Caco-2 (cell line): ENCODE results near the gene PAPSS1. TPM values are rescaled to one million over a fixed set of nuclear protein-coding genes. Genes with fewer than 3 reads are reported as not detected.
A peak's percentile ranks its signal among the peaks of the same experiment; 100 is the strongest.

ENCODE experiments used
- BruUV-seq: library from RNA; stranded (reverse); fragments of 400-500 nt; replicated peaks from 2 replicates; lab custom pipeline; 2021; lab: Mats Ljungman, UMichigan
- CTCF ChIA-PET: fragments of 300-600 bp; sonication (Branson Sonifier 250); formaldehyde crosslinking; loops from one replicate; lab custom pipeline; 2022; ENCODE audit warnings: antibody characterized with exemption; lab: Charles Lee
- POLR2A ChIA-PET: fragments of 300-600 bp; sonication (Branson Sonifier 250); formaldehyde crosslinking; loops from one replicate; lab custom pipeline; 2022; ENCODE audit warnings: antibody characterized with exemption; lab: Charles Lee
- DNase-seq, 2 experiments: peaks; one replicate each; pipeline versions ENCODE4 v3.0.0 to v3.0.0-alpha.2; 2020 to 2022
- H3K27me3 ChIP-seq: replicated peaks from 2 replicates; pipeline ENCODE4 v1.6.0; 2011; ENCODE audit warnings: low read length; ENCODE audit not compliant: control insufficient read depth, insufficient read depth
- H3K36me3 ChIP-seq: 2 replicates; pipeline ENCODE4 v1.5.1; 2011; ENCODE audit warnings: low read length; ENCODE audit not compliant: control insufficient read depth, insufficient read depth
- H3K4me1 ChIP-seq: fragments of 250-450 bp; sonication (Bioruptor Pico); 2 replicates; pipeline ENCODE4 v1.5.1; 2020; ENCODE audit warnings: mild to moderate bottlenecking
- H3K4me3 ChIP-seq: 2 replicates; pipeline ENCODE4 v1.5.1; 2011; ENCODE audit warnings: low read depth, mild to moderate bottlenecking, control low read depth, low read length
- H3K9me3 ChIP-seq: fragments of 250-450 bp; sonication (Bioruptor Pico); 2 replicates; pipeline ENCODE4 v1.5.1; 2020; ENCODE audit warnings: mild to moderate bottlenecking, moderate library complexity
- H3K27ac Mint-ChIP-seq: one replicate; pipeline ENCODE4 v1.8.0; 2022; ENCODE audit warnings: mixed read lengths; ENCODE audit not compliant: unreplicated experiment
- H3K27me3 Mint-ChIP-seq: one replicate; pipeline ENCODE4 v1.8.0; 2022; ENCODE audit warnings: mixed read lengths; ENCODE audit not compliant: insufficient read depth, unreplicated experiment
- H3K36me3 Mint-ChIP-seq: one replicate; pipeline ENCODE4 v1.8.0; 2022; ENCODE audit warnings: mild to moderate bottlenecking, mixed read lengths; ENCODE audit not compliant: insufficient read depth, unreplicated experiment
- H3K4me1 Mint-ChIP-seq: one replicate; pipeline ENCODE4 v1.8.0; 2022; ENCODE audit warnings: low read depth, mixed read lengths; ENCODE audit not compliant: unreplicated experiment
- H3K4me3 Mint-ChIP-seq: one replicate; pipeline ENCODE4 v1.8.0; 2022; ENCODE audit warnings: mild to moderate bottlenecking, moderate library complexity, mixed read lengths; ENCODE audit not compliant: unreplicated experiment
- H3K9me3 Mint-ChIP-seq: one replicate; pipeline ENCODE4 v1.8.0; 2022; ENCODE audit warnings: mixed read lengths; ENCODE audit not compliant: unreplicated experiment
- CTCF ChIP-seq, 2 experiments: fragments of 200-600 bp in 1 of 2; IDR thresholded peaks; 1 replicate in 1 of 2; 2 replicates in 1 of 2; pipeline versions ENCODE4 v1.5.1 to v1.8.0; 2011 to 2022; ENCODE audit warnings: antibody characterized with exemption in 1 of 2, control low read depth in 1 of 2, inconsistent platforms in 1 of 2, low read depth in 1 of 2, low read length in 1 of 2, mild to moderate bottlenecking in 1 of 2, moderate library complexity in 1 of 2; ENCODE audit not compliant: insufficient read depth in 1 of 2, severe bottlenecking in 1 of 2, unreplicated experiment in 1 of 2
- intact Hi-C: fragments of 100-400 bp; cut with micrococcal nuclease; formaldehyde crosslinking; loops from one replicate; pipeline ENCODE4 v1.10.0; 2022; ENCODE audit not compliant: unreplicated experiment
- total RNA-seq: library from RNA; stranded (reverse); gene quantifications from 2 replicates; pipeline ENCODE4 v1.2.3, GENCODE V29; 2022

The PAPSS1 gene
- total RNA-seq, 1 experiment from 2014 or later = 66.1 TPM

GRCh38 chr4:107719207-107719921 is 670 bp downstream of the PAPSS1 start:
- POLR2A ChIA-PET = interaction anchor here (0.8 to 1.4 kb wide), 3 partner anchors 64 to 270 kb away, joined by 5 to 9 read pairs (median 6); partner anchors contain the start of gene HADH
- Mint-ChIP-seq H3K27me3 (no peaks in the 10 kb centered on the region), H3K4me3 (peak overlapping the region; percentile 95), H3K36me3 (peaks cover 11% of the 10 kb centered on the region), H3K27ac (peak overlapping the region; percentile 87), H3K4me1 (peaks cover 15% of the 10 kb centered on the region), H3K9me3 (no peaks in the 10 kb centered on the region)
- CTCF ChIA-PET = no interaction called here
- Histone ChIP-seq H3K27me3 (no peaks in the 10 kb centered on the region), H3K9me3 (no peaks in the 10 kb centered on the region), H3K4me3 (peak overlapping the region; percentile 62), H3K36me3 (no peaks in the 10 kb centered on the region), H3K4me1 (0 out of 2 replicates have a peak, but pooled peaks cover 5% of the 10 kb centered on the region)
- intact Hi-C loops = no loop called here
- TF ChIP-seq CTCF (IDR thresholded peaks at IDR 0.05; ENCODE audit: insufficient read depth in 1 of 2, low read depth in 1 of 2, low read length in 1 of 2, severe bottlenecking in 1 of 2, unreplicated experiment in 1 of 2) = no peak
- DNase-seq = peak in 1 of 2 experiments; percentile 57
- no TSS peak for BruUV-seq

GRCh38 chr4:107718351-107718965 is 1.6 kb downstream of the PAPSS1 start:
- Mint-ChIP-seq H3K27ac (peak overlapping the region; percentile 25), H3K27me3 (no peaks in the 10 kb centered on the region), H3K4me1 (peaks cover 21% of the 10 kb centered on the region), H3K36me3 (peaks cover 17% of the 10 kb centered on the region), H3K4me3 (peak overlapping the region; percentile 95), H3K9me3 (no peaks in the 10 kb centered on the region)
- Histone ChIP-seq H3K36me3 (no peaks in the 10 kb centered on the region), H3K9me3 (no peaks in the 10 kb centered on the region), H3K4me1 (0 out of 2 replicates have a peak, but pooled peaks cover 5% of the 10 kb centered on the region), H3K4me3 (peak overlapping the region; percentile 62), H3K27me3 (no peaks in the 10 kb centered on the region)
- ChIA-PET POLR2A (no interaction called here), CTCF (no interaction called here)
- intact Hi-C loops = no loop called here
- DNase-seq = no peak
- BruUV-seq = TSS peak; percentile 34
- TF ChIP-seq CTCF (IDR thresholded peaks at IDR 0.05; ENCODE audit: insufficient read depth in 1 of 2, low read depth in 1 of 2, low read length in 1 of 2, severe bottlenecking in 1 of 2, unreplicated experiment in 1 of 2) = no peak

- Histone ChIP-seq H3K27me3 (no peaks in the 10 kb centered on the region), H3K36me3 (no peaks in the 10 kb centered on the region), H3K9me3 (no peaks in the 10 kb centered on the region), H3K4me3 (no peak overlapping the region), H3K4me1 (0 out of 2 replicates have a peak, but pooled peaks cover 5% of the 10 kb centered on the region)
- Mint-ChIP-seq H3K27me3 (no peaks in the 10 kb centered on the region), H3K4me3 (no peak overlapping the region), H3K36me3 (peaks cover 17% of the 10 kb centered on the region), H3K9me3 (peaks cover 9% of the 10 kb centered on the region), H3K27ac (peak overlapping the region; percentile 16), H3K4me1 (peaks cover 27% of the 10 kb centered on the region)
- no TSS peak for BruUV-seq
- DNase-seq = no peak
- intact Hi-C loops = no loop called here
- no peak for TF ChIP-seq CTCF (IDR thresholded peaks at IDR 0.05; ENCODE audit: insufficient read depth in 1 of 2, low read depth in 1 of 2, low read length in 1 of 2, severe bottlenecking in 1 of 2, unreplicated experiment in 1 of 2)
- ChIA-PET POLR2A (no interaction called here), CTCF (no interaction called here)
Measured at GRCh38 chr4:107714256-107714655, 5.8 kb downstream of the PAPSS1 start.
